GM18526 (cell line): Measurements from ENCODE around the gene ALDH16A1.

Experiments
- POLR2A ChIP-seq: IDR thresholded peaks from 3 replicates; pipeline ENCODE4 v1.6.1; 2011; ENCODE audit not compliant: insufficient read length; ENCODE audit errors: extremely low read depth

ALDH16A1 gene

DNA sequence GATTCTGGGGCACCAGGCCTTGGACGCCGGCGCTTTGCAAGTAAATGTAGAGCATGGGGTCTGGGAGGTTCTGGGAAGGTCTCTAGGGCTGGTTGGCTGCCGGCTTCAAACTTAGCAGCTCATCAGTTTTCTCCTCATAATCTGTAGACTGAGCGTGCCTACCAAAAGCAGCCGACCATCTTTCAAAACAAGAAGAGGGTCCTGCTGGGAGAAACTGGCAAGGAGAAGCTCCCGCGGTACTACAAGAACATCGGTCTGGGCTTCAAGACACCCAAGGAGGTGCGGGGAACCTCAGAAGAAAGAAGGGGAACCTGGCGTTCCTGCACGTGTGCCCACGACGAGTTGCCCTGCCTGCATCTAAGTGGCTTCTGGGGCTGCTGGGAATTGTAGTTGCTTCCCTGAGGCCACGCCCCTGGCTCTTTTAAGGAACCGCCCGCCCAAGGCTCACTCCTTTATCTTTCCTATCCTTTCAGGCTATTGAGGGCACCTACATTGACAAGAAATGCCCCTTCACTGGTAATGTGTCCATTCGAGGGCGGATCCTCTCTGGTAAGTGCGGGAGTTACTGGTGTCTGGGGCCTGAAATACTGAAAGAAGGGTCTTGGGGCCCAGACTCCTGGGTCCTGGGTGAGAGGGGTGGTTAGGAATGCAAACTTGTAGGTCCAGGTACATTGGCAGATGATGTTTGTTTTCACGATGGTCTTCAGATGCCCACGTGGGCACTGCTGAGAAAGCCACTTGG is 44.2 kb downstream of the ALDH16A1 start:
- peak; percentile 39 for TF ChIP-seq POLR2A

DNA sequence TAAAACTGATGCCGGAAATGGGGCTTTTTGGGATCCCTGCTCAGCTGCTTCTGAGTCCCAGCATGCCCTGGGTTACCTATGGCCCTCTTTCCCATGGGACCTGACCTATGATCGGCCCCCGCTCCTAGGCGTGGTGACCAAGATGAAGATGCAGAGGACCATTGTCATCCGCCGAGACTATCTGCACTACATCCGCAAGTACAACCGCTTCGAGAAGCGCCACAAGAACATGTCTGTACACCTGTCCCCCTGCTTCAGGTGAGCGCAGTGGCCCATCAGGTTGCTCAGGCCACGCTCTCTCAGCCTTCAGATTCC is 44.7 kb downstream of the ALDH16A1 start:
- TF ChIP-seq POLR2A, result no peak

DNA sequence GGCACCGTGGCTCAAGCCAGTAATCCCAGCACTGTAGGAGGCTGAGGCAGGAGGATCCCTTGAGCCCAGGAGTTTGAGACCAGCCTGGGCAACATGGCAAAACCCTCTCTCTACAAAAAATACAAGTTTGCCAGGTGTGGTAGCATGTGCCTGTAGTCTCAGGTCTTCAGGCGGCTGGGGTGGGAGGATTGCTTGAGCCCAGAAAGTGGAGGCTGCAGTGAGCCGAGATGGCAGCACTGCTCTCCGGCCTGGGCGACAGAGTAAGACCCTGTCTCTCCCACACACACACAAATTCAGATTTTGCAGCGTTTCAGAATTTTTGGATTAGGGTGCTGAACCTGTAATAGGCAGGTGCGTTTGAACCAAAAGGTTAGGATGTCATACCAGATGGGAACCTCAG is 45.5 kb downstream of the ALDH16A1 start:
- TF ChIP-seq POLR2A, result no peak

- TF ChIP-seq POLR2A, result peak; percentile 23
Measured at GRCh38 chr19:49499030-49499670, 46.1 kb downstream of the ALDH16A1 start.

- no peak for TF ChIP-seq POLR2A
Measured at GRCh38 chr19:49502866-49503581, 50.0 kb downstream of the ALDH16A1 start.

DNA sequence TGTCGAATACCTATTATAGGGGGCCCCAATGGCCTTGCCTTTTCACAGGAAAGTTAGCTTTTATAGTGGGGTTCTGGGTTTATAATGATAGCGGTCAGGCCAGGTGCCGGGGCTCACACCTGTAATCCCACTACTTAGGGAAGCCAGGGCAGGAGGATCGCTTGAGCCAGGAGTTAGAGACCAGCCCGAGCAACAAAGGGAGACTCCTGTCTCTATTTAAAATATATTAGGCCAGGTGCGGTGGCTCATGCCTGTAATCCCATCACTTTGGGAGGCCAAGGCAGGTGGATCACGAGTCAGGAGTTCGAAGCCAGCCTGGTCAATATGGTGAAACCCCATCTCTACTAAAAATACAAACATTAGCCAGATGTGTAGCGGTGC is 50.5 kb downstream of the ALDH16A1 start:
- no peak for TF ChIP-seq POLR2A

DNA sequence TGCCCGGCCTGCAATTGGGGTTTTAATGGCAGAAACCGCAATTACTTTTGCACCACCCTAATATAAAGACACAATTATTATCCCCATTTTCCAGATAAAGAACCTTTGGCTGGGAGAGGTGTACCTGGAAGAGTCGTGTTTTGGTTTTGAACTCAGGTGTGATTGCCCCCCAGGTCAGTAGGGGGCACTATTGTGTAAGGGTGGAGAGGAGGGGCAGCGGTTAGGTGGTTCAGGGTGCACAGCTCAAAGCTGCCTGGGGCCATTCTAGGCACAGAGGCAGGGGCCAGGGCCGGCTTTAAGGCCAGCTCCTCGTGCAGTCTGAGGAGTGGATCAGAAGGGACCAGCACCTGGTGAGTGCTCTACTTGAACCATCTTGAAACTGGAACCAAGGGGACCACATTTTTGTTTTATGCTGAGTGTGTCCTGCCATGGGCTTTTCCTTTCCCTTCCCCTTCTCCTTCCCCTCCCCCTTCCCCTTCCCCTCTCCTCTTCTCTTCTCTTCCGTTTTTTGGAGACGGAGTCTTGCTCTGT is 53.6 kb downstream of the ALDH16A1 start:
- no peak for TF ChIP-seq POLR2A

DNA sequence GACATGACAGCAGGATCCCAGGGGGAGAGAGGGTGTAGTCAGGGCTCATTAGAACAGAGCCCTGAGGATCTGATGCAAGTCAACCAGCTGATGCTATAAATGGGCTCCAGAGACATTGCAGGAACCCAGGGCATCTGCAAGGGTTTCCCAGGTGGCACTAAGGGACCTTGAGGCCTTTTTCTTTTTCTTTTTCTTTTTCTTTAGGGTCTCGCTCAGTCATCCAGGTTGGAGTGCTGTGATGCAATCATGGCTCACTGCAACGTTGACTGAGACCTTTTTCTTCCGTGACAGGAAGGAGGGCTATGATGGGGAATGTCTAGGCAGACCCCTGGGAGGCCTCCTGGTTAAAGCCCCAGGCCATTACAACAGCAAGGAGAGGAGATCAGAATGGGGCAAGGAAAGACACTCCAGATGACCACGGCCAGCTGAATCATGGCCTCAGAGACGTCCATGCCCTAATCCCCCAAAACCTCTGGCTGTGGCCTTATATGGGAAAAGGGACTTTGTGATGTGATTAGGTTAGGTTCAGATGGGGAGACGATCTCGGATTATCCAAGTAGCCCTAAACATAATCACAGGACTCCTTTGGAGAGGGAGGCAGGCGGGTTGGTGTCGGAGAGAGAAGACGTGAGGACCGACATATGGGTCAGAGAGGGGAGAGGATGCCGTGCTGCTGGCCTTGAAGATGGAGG is 54.9 kb downstream of the ALDH16A1 start:
- no peak for TF ChIP-seq POLR2A

- no peak for TF ChIP-seq POLR2A
Measured at GRCh38 chr19:49512970-49513745, 60.1 kb downstream of the ALDH16A1 start.

GRCh38 chr19:49513746-49514118 is 60.7 kb downstream of the ALDH16A1 start:
- TF ChIP-seq POLR2A, result no peak

- TF ChIP-seq POLR2A, result no peak
Measured at GRCh38 chr19:49514151-49514550, 61.1 kb downstream of the ALDH16A1 start.

GRCh38 chr19:49515767-49516166 is 62.7 kb downstream of the ALDH16A1 start:
- no peak for TF ChIP-seq POLR2A

- no peak for TF ChIP-seq POLR2A
Measured at GRCh38 chr19:49518033-49518432, 65.0 kb downstream of the ALDH16A1 start.
